ENCODE measurements around the gene CSAG2.
"Not testable (repeated sequence)": the region's sequence is repeated elsewhere in the genome, so short reads cannot be mapped to it uniquely, and the experiment has no call there.

- TF ChIP-seq, protein P1, sequence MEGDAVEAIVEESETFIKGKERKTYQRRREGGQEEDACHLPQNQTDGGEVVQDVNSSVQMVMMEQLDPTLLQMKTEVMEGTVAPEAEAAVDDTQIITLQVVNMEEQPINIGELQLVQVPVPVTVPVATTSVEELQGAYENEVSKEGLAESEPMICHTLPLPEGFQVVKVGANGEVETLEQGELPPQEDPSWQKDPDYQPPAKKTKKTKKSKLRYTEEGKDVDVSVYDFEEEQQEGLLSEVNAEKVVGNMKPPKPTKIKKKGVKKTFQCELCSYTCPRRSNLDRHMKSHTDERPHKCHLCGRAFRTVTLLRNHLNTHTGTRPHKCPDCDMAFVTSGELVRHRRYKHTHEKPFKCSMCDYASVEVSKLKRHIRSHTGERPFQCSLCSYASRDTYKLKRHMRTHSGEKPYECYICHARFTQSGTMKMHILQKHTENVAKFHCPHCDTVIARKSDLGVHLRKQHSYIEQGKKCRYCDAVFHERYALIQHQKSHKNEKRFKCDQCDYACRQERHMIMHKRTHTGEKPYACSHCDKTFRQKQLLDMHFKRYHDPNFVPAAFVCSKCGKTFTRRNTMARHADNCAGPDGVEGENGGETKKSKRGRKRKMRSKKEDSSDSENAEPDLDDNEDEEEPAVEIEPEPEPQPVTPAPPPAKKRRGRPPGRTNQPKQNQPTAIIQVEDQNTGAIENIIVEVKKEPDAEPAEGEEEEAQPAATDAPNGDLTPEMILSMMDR (IDR thresholded peaks at IDR 0.05; ENCODE audit: insufficient read depth, low read length): not testable (repeated sequence)
- TF ChIP-seq SPI1 (IDR thresholded peaks at IDR 0.05; ENCODE audit: borderline replicate concordance, low read depth); GABPA (IDR thresholded peaks at IDR 0.05; ENCODE audit: low read depth); POLR2AphosphoS5 (IDR thresholded peaks at IDR 0.05; ENCODE audit: low read depth): not testable (repeated sequence)
Measured at GRCh38 chrX:152697952-152698931, 10.8 kb downstream of the CSAG2 start, which contains the start of gene MAGEA3.

All from HL-60 (cell line).